ENCODE measurements around the gene IER3. TPM values are rescaled to one million over a fixed set of nuclear protein-coding genes. Genes with fewer than 3 reads are reported as not detected.

The IER3 gene
- total and polyA plus RNA-seq, 2 of the 13 experiments (the other 11 are each of a cell fraction or from before 2014, with no cell fraction given): 51.1 to 131 TPM

DNA sequence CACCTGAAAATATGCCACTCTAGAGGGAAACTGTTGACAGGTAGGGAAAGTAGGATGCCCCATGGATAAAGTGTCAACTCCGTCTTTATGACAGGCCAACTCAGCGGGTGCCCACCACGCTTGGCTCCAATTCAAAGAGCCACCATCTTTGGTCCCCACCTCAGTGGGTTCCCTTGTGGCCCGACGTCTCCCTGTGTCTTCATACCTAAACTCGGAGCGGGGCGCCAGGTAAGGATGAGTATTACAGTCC, 27.5 kb downstream of the IER3 start (continued):
- TF ChIP-seq RFX3 (CRISPR knock-in tag; IDR thresholded peaks at IDR 0.05) (no peak), JUND (CRISPR knock-in tag; IDR thresholded peaks at IDR 0.05) (peak; percentile 14; the same call in 1 of the 2 replicates), ADNP (CRISPR knock-in tag; IDR thresholded peaks at IDR 0.05) (no peak), PAWR (CRISPR knock-in tag; IDR thresholded peaks at IDR 0.05; ENCODE audit: borderline replicate concordance) (0 out of 2 replicates have a peak, but pooled peaks have one; percentile 12), KLF15 (CRISPR knock-in tag; IDR thresholded peaks at IDR 0.05; ENCODE audit: borderline replicate concordance) (0 out of 2 replicates have a peak, but pooled peaks have one; percentile 38), NFRKB (IDR thresholded peaks at IDR 0.05) (no peak), ZBTB7A (CRISPR knock-in tag; IDR thresholded peaks at IDR 0.05) (0 out of 2 replicates have a peak, but pooled peaks have one; percentile 44), ZNF121 (CRISPR knock-in tag; IDR thresholded peaks at IDR 0.05) (peak; percentile 43; the same call in 1 of the 2 replicates), ZNF274 (CRISPR knock-in tag; IDR thresholded peaks at IDR 0.05) (no peak), MEIS2 (CRISPR knock-in tag; IDR thresholded peaks at IDR 0.05) (peak; percentile 45; the same call in 1 of the 2 replicates), DNMT1 (CRISPR knock-in tag; IDR thresholded peaks at IDR 0.05) (peak; percentile 62)
- TF ChIP-seq, protein P1, sequence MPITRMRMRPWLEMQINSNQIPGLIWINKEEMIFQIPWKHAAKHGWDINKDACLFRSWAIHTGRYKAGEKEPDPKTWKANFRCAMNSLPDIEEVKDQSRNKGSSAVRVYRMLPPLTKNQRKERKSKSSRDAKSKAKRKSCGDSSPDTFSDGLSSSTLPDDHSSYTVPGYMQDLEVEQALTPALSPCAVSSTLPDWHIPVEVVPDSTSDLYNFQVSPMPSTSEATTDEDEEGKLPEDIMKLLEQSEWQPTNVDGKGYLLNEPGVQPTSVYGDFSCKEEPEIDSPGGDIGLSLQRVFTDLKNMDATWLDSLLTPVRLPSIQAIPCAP (CRISPR knock-in tag; IDR thresholded peaks at IDR 0.05; ENCODE audit: low read depth): 0 out of 2 replicates have a peak, but pooled peaks have one; percentile 17
- TF ChIP-seq, protein P2, sequence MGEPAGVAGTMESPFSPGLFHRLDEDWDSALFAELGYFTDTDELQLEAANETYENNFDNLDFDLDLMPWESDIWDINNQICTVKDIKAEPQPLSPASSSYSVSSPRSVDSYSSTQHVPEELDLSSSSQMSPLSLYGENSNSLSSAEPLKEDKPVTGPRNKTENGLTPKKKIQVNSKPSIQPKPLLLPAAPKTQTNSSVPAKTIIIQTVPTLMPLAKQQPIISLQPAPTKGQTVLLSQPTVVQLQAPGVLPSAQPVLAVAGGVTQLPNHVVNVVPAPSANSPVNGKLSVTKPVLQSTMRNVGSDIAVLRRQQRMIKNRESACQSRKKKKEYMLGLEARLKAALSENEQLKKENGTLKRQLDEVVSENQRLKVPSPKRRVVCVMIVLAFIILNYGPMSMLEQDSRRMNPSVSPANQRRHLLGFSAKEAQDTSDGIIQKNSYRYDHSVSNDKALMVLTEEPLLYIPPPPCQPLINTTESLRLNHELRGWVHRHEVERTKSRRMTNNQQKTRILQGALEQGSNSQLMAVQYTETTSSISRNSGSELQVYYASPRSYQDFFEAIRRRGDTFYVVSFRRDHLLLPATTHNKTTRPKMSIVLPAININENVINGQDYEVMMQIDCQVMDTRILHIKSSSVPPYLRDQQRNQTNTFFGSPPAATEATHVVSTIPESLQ (CRISPR knock-in tag; conservative IDR thresholded peaks at IDR 0.05): 0 out of 2 replicates have a peak, but pooled peaks have one; percentile 10
- TF ChIP-seq, protein P3, sequence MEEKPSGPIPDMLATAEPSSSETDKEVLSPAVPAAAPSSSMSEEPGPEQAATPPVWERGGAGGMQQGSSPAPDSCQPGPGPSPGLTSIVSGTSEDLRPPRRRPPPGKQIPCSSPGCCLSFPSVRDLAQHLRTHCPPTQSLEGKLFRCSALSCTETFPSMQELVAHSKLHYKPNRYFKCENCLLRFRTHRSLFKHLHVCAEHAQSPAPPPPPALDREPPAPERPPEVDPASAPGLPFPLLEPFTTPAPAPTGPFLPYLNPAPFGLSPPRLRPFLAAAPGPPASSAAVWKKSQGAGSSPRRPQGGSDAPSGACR (CRISPR knock-in tag; IDR thresholded peaks at IDR 0.05): no peak
